ENCODE results near the gene NRL.
"Not testable (repeated sequence)": the region's sequence is repeated elsewhere in the genome, so short reads cannot be mapped to it uniquely, and the experiment has no call there.

The NRL gene

GRCh38 chr14:24049002-24049401, 65.7 kb downstream of the NRL start:
- not testable (repeated sequence) for DNase-seq

- no peak for DNase-seq
Measured at GRCh38 chr14:24042746-24043145, 72.0 kb downstream of the NRL start.

GRCh38 chr14:24040692-24041091, 74.1 kb downstream of the NRL start:
- no peak for DNase-seq

GRCh38 chr14:24038686-24039085, 76.1 kb downstream of the NRL start:
- DNase-seq, result no peak

- no peak for DNase-seq
Measured at GRCh38 chr14:24037658-24038037, 77.1 kb downstream of the NRL start.

- not testable (repeated sequence) for DNase-seq
Measured at GRCh38 chr14:24036963-24037657, 77.6 kb downstream of the NRL start.

GRCh38 chr14:24036169-24036962, 78.4 kb downstream of the NRL start:
- DNase-seq, result no peak

- DNase-seq, result not testable (repeated sequence)
Measured at GRCh38 chr14:24035769-24036168, 79.0 kb downstream of the NRL start.

- DNase-seq, result peak; percentile 38
Measured at GRCh38 chr14:24032727-24033418, 81.9 kb downstream of the NRL start.

- not testable (repeated sequence) for DNase-seq
Measured at GRCh38 chr14:24031331-24031730, 83.4 kb downstream of the NRL start.

- not testable (repeated sequence) for DNase-seq
Measured at GRCh38 chr14:24029687-24030086, 85.1 kb downstream of the NRL start.

Data from SIG-M5 (cell line).